Gastrocnemius medialis (tissue), 4 donors: ENCODE measurements around the gene PTPRM. TPM values are rescaled to one million over a fixed set of nuclear protein-coding genes. Genes with fewer than 3 reads are reported as not detected.
A peak's percentile ranks its signal among the peaks of the same experiment; 100 is the strongest.

Experiments used
- ATAC-seq, 2 donors: fragments of 150-250 bp; one replicate each; pipeline ENCODE4 v1.9.1; 2016
- DNase-seq, 2 donors: peaks; one replicate each; pipeline ENCODE4 v3.0.0-alpha.2; 2019
- H3K27ac ChIP-seq, 4 donors: fragments of 200-600 bp; sonication (generic); 1 replicate in 1 of 4; 2 replicates in 3 of 4; pipeline ENCODE4 v1.5.1; 2016 to 2018; ENCODE audit warnings: mild to moderate bottlenecking in 2 of 4, moderate library complexity in 1 of 4
- H3K27me3 ChIP-seq, 3 donors: fragments of 200-600 bp; sonication (generic) in 2 of 3; 1 replicate in 1 of 3; 2 replicates in 2 of 3; pipeline versions ENCODE4 v1.5.1 to v1.6.0; 2016 to 2019; ENCODE audit warnings: mild to moderate bottlenecking in 1 of 3, moderate library complexity in 1 of 3
- H3K36me3 ChIP-seq, 2 donors: fragments of 200-600 bp; sonication (generic) in 1 of 2; one replicate each; pipeline ENCODE4 v1.5.1; 2017 to 2018
- H3K4me1 ChIP-seq, 2 donors: fragments of 200-600 bp; sonication (generic) in 1 of 2; one replicate each; pipeline ENCODE4 v1.5.1; 2016 to 2017; ENCODE audit warnings: mild to moderate bottlenecking in 2 of 2
- H3K4me3 ChIP-seq, 4 donors: fragments of 200-600 bp; sonication (generic) in 3 of 4; 1 replicate in 1 of 4; 2 replicates in 3 of 4; pipeline ENCODE4 v1.5.1; 2016 to 2019; ENCODE audit warnings: mild to moderate bottlenecking in 2 of 4
- H3K9me3 ChIP-seq, 3 donors: fragments of 200-600 bp; sonication (generic) in 2 of 3; 1 replicate in 1 of 3; 2 replicates in 2 of 3; pipeline ENCODE4 v1.5.1; 2016 to 2019
- CTCF ChIP-seq, 5 experiments: fragments of 450-650 bp in 3 of 5; fragments of 200-600 bp in 2 of 5; sonication (generic) in 2 of 5; IDR thresholded peaks in 4 of 5; conservative IDR thresholded peaks in 1 of 5; 1 replicate in 4 of 5; 2 replicates in 1 of 5; pipeline ENCODE4 v1.5.1; 2016 to 2019; ENCODE audit warnings: antibody characterized with exemption in 5 of 5, mild to moderate bottlenecking in 3 of 5, moderate library complexity in 3 of 5
- POLR2A ChIP-seq, 2 donors: fragments of 450-650 bp; IDR thresholded peaks; one replicate each; pipeline ENCODE4 v1.6.1; 2017; ENCODE audit warnings: antibody characterized with exemption in 2 of 2, mild to moderate bottlenecking in 2 of 2, moderate library complexity in 2 of 2
- in situ Hi-C, 4 donors: fragments of 200-750 bp; cut with MboI; loops; one replicate each; pipeline versions ENCODE4 v1.15.0 to v1.8.0; 2017; ENCODE audit warnings: low sequenced_read_pairs in 4 of 4
- intact Hi-C: fragments of 100-400 bp; cut with DNase I; formaldehyde crosslinking; loops from one replicate; pipeline ENCODE4 v1.15.1; 2023; ENCODE audit warnings: low total_unique reads
- total RNA-seq, 4 donors: library from RNA; depleted of rRNA; stranded (reverse); fragments of >200 nt; gene quantifications; one replicate each; pipeline versions ENCODE4 v1.1.0 to v1.2.3, GENCODE V29; 2016

The PTPRM gene
- total RNA-seq, 4 donors from 2014 or later: 52.6 to 79.3 (median 63.8) TPM

- Histone ChIP-seq H3K36me3 (no peaks in the 10 kb centered on the region), H3K4me3 (no peak overlapping the region), H3K27ac (no peak overlapping the region), H3K4me1 (peaks cover 22 to 27% of the 10 kb centered on the region in 2 donors), H3K9me3 (no peaks in the 10 kb centered on the region), H3K27me3 (no peaks in the 10 kb centered on the region)
- TF ChIP-seq POLR2A (IDR thresholded peaks at IDR 0.05) (no peak), CTCF (IDR thresholded peaks at IDR 0.05 in 4 of 5, conservative IDR thresholded peaks at IDR 0.05 in 1 of 5) (no peak)
- intact Hi-C loops: no loop called here
- DNase-seq (no peak), ATAC-seq (no peak)
- in situ Hi-C loops: no loop called here
Measured at GRCh38 chr18:7914834-7915670, 347.9 kb downstream of the PTPRM start.

GRCh38 chr18:7918701-7919100 is 351.6 kb downstream of the PTPRM start:
- Histone ChIP-seq H3K4me3 (no peak overlapping the region), H3K9me3 (no peaks in the 10 kb centered on the region), H3K27ac (no peak overlapping the region), H3K4me1 (peaks cover 33% of the 10 kb centered on the region in 2 donors), H3K36me3 (no peaks in the 10 kb centered on the region), H3K27me3 (no peaks in the 10 kb centered on the region)
- in situ Hi-C loops: no loop called here
- no peak for DNase-seq
- intact Hi-C loops: no loop called here
- ATAC-seq: no peak
- TF ChIP-seq CTCF (IDR thresholded peaks at IDR 0.05 in 4 of 5, conservative IDR thresholded peaks at IDR 0.05 in 1 of 5) (no peak), POLR2A (IDR thresholded peaks at IDR 0.05) (no peak)

- TF ChIP-seq POLR2A (IDR thresholded peaks at IDR 0.05): no peak
- TF ChIP-seq CTCF (IDR thresholded peaks at IDR 0.05 in 4 of 5, conservative IDR thresholded peaks at IDR 0.05 in 1 of 5): no peak
- Histone ChIP-seq H3K36me3 (no peaks in the 10 kb centered on the region), H3K27ac (no peak overlapping the region), H3K27me3 (no peaks in the 10 kb centered on the region), H3K9me3 (no peaks in the 10 kb centered on the region), H3K4me3 (no peak overlapping the region), H3K4me1 (peaks cover 24 to 25% of the 10 kb centered on the region in 2 donors)
- intact Hi-C loops (no loop called here), in situ Hi-C loops (no loop called here)
- DNase-seq (no peak), ATAC-seq (no peak)
Measured at GRCh38 chr18:7919565-7919964, 352.4 kb downstream of the PTPRM start.

- Histone ChIP-seq H3K27ac (peak overlapping the region in 2 of 4 donors; percentile 1 to 11), H3K9me3 (no peaks in the 10 kb centered on the region), H3K36me3 (no peaks in the 10 kb centered on the region), H3K27me3 (no peaks in the 10 kb centered on the region), H3K4me1 (peaks cover 17 to 25% of the 10 kb centered on the region in 2 donors), H3K4me3 (no peak overlapping the region)
- intact Hi-C loops (no loop called here), in situ Hi-C loops (no loop called here)
- TF ChIP-seq CTCF (IDR thresholded peaks at IDR 0.05 in 4 of 5, conservative IDR thresholded peaks at IDR 0.05 in 1 of 5): no peak
- no peak for TF ChIP-seq POLR2A (IDR thresholded peaks at IDR 0.05)
- DNase-seq: no peak
- no peak for ATAC-seq
Measured at GRCh38 chr18:7921938-7922587, 354.9 kb downstream of the PTPRM start.
